ENCODE measurements around the gene ELOVL7. TPM values are rescaled to one million over a fixed set of nuclear protein-coding genes. Genes with fewer than 3 reads are reported as not detected.

Gene ELOVL7
- total and polyA plus RNA-seq, 2 donors (not counting 3 experiments of a cell fraction or from before 2014, with no cell fraction given), result 0.01 to 0.09 TPM

- Histone ChIP-seq H3K9ac (replicated peaks; ENCODE audit: extremely low read depth, insufficient read depth, low read length) (no peak overlapping the region), H3K4me2 (ENCODE audit: insufficient read depth, low read length) (no peak overlapping the region), H3K27me3 (ENCODE audit: control insufficient read depth in 2 of 2, insufficient read depth in 2 of 2, low read length in 2 of 2) (peaks cover 5 to 6% of the 10 kb centered on the region in 2 experiments), H3K9me3 (replicated peaks; ENCODE audit: control insufficient read depth, insufficient read depth, low read length) (no peaks in the 10 kb centered on the region), H2AFZ (ENCODE audit: low read depth, low read length) (no peak overlapping the region), H3K9me1 (replicated peaks; ENCODE audit: control insufficient read depth, extremely low read depth, insufficient read depth, low read length) (no peaks in the 10 kb centered on the region), H3K36me3 (ENCODE audit: control insufficient read depth in 2 of 2, extremely low read depth in 1 of 2, insufficient read depth in 2 of 2, low read length in 2 of 2) (no peaks in the 10 kb centered on the region), H3K27ac (ENCODE audit: insufficient read depth, low read depth, low read length) (no peak overlapping the region), H3K79me2 (ENCODE audit: control insufficient read depth, insufficient read depth, low read length) (no peaks in the 10 kb centered on the region), H3K4me1 (ENCODE audit: control insufficient read depth, extremely low read depth, insufficient read depth, low read length) (no peaks in the 10 kb centered on the region), H3K4me3 (replicated peaks in 1 of 3; ENCODE audit: insufficient read depth in 1 of 3, low read depth in 1 of 3, low read length in 3 of 3) (no peak overlapping the region), H4K20me1 (replicated peaks; ENCODE audit: control insufficient read depth, extremely low read depth, insufficient read depth, low read length) (no peaks in the 10 kb centered on the region)
- no peak for DNase-seq (ENCODE audit: low read depth, low spot score)
- POLR2A ChIA-PET, result no interaction called here
- no TSS peak for BruUV-seq (replicated peaks)
- TF ChIP-seq, protein P1, sequence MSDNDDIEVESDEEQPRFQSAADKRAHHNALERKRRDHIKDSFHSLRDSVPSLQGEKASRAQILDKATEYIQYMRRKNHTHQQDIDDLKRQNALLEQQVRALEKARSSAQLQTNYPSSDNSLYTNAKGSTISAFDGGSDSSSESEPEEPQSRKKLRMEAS (IDR thresholded peaks at IDR 0.05; ENCODE audit: insufficient read depth, insufficient read length), result no peak
- TF ChIP-seq JUN (IDR thresholded peaks at IDR 0.05; ENCODE audit: borderline replicate concordance, insufficient read depth, insufficient read length, low read depth), result no peak
- no peak for TF ChIP-seq POLR2A (IDR thresholded peaks at IDR 0.05; ENCODE audit: low read depth, low read length)
- no peak for TF ChIP-seq EZH2 (IDR thresholded peaks at IDR 0.05; ENCODE audit: borderline replicate concordance, low read depth, low read length, severe bottlenecking)
- no peak for TF ChIP-seq FOS (IDR thresholded peaks at IDR 0.05; ENCODE audit: borderline replicate concordance, insufficient read depth, low read length)
- TF ChIP-seq GATA2 (IDR thresholded peaks at IDR 0.05; ENCODE audit: insufficient read depth, insufficient read length, low read depth, low read length), result no peak
- TF ChIP-seq CTCF (IDR thresholded peaks at IDR 0.05; ENCODE audit: extremely low read depth in 1 of 2, insufficient read depth in 1 of 2, low read depth in 1 of 2, low read length in 2 of 2), result no peak
- TF ChIP-seq POLR2AphosphoS5 (IDR thresholded peaks at IDR 0.05; ENCODE audit: insufficient read depth, low read depth, low read length), result no peak
- TF ChIP-seq MYC (IDR thresholded peaks at IDR 0.05; ENCODE audit: low read depth, low read length), result no peak
- CTCF ChIA-PET, result no interaction called here
- intact Hi-C loops (cut with micrococcal nuclease), result no loop called here
- no peak for FAIRE-seq
- dilution Hi-C loops (cut with MboI; ENCODE audit: extremely low pct_ligation_motif_present, low sequenced_read_pairs), result no loop called here
Measured at GRCh38 chr5:60823574-60823973, 20.5 kb downstream of the ELOVL7 start.
